NCI-H446 (cell line): Measurements from ENCODE around the gene NDUFS2.

Experiments used
- DNase-seq, 2 experiments: peaks; one replicate each; lab custom pipeline; 2025; lab: John Stamatoyannopoulos, UW

Gene NDUFS2

GRCh38 chr1:161201836-161202712 lies at the start of gene NDUFS2:
TSS of gene NDUFS2 (plus strand) at chr1:161202367. CDS start at chr1:161202386, 19 bp downstream.
- peak; percentile 97 to 99 for DNase-seq

DNA sequence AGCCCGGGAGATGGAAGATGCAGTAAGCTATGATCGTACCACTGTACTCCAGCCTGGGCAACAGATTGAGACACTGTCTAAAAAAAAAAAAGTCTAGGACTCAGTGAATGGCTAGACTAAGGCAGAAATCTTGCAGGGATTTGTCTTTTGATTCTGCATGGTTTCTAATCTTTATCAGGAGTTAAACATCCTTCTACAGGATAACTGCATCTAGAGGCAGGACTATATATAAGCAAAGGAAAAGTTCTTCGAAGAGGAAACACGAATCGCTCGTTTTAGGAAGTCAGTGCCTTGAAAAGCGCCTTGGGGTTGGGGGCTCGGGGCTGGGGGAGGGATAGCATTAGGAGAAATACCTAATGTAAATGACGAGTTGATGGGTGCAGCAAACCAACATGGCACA lies 49.0 kb upstream of the NDUFS2 start:
- no peak for DNase-seq

- peak; percentile 76 to 89 for DNase-seq
Measured at GRCh38 chr1:161153682-161154337, 48.4 kb upstream of the NDUFS2 start, which contains the start of gene UFC1. TSS of gene UFC1 (plus strand) at chr1:161153978. CDS start at chr1:161153998, 20 bp downstream.

DNA sequence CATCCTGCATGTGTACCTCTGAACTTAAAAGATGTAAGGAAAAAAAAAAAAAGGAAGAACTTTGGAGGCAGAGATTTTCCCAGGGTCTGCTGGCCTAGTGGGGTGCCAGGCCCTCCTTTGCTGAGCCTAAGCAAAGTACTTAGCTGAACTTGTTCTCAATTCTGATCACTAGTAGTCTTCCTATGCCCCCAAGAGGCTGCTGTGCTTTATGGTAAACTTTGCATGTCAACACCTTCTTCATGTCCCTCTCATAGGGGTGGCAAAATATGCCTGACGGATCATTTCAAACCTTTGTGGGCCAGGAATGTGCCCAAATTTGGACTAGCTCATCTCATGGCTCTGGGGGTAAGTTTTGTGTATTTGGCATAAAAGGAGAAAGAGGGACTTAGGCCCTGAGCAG lies 44.3 kb upstream of the NDUFS2 start:
- DNase-seq, result no peak

DNA sequence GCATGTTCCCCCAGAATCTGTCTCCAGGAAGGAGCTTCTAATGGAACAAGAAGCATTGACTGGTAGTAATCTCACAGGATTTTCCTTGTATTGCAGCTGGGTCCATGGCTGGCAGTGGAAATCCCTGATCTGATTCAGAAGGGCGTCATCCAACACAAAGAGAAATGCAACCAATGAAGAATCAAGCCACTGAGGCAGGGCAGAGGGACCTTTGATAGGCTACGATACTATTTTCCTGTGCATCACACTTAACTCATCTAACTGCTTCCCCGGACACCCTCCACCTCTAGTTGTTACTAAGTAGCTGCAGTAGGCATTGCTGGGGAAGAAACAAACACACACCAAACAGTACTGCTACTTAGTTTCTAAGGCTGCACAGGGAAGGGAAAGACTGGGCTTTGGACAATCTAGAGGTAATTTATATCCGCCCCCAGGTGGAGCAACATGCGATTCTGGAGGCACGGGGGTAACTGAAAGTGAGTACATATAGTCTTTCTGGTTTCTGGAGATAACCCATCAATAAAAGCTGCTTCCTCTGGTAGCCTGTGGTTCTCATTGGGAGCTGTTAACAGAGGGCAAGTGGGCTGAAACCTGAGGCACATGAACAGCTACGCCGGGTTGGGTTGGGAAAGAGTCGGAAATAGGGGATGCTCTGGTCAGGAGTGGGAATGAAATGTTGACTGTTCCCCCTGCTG lies 43.7 kb upstream of the NDUFS2 start:
- DNase-seq, result no peak

DNA sequence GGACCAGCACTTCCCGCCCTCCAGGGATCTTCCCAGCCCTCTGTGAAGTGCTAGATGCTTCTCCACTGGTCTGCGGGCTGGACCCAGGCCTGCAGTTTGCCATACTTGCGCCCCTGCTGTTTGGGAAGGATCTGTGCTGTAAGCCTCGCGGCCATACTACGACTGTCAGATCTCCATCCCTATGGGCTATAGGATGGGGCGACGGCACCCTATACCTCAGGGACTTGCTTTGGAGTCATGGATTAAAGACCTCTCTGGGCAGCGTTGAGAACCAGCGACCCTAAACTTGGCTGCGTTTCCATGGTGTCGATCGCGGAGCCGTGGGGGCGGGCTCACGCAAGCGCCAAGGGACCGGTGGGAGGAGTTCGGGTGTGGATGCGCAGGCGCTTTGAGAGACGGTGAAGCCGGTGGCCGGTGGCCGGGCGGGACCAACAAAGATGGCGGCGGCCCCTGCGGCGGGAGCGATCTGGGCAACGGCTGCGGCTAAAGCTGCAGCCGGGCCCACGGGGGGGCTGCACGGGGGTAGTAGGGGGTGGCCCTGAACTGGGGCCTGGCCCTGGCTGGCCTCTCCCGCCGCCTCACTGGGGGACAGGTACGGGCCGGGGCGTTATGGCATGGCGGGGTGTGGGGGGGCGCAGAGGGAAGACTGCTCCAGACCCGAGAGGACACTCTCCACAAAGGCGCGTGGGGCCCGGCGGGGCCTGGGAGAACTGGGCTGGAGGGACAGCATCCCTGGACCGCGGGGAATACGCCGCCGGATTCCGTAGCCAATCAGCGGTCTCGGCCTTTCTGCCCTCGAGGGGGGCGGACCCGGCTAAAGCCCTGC lies 42.9 kb upstream of the NDUFS2 start, which contains the start of gene USP21:
USP21 (plus strand) TSS at position 414 of the 826 bp plus-strand sequence. CDS start 1,141 bp downstream, outside the sequence.
- peak; percentile 92 to 96 for DNase-seq

GRCh38 chr1:161159913-161160243 lies 42.3 kb upstream of the NDUFS2 start:
- DNase-seq, result no peak

- no peak for DNase-seq
Measured at GRCh38 chr1:161160671-161161145, 41.5 kb upstream of the NDUFS2 start.

GRCh38 chr1:161161652-161162051 lies 40.5 kb upstream of the NDUFS2 start:
- no peak for DNase-seq

- DNase-seq, result no peak
Measured at GRCh38 chr1:161162052-161162451, 40.1 kb upstream of the NDUFS2 start.

GRCh38 chr1:161162806-161163205 lies 39.4 kb upstream of the NDUFS2 start:
- DNase-seq, result no peak

GRCh38 chr1:161163793-161164192 lies 38.4 kb upstream of the NDUFS2 start:
- DNase-seq, result no peak

DNA sequence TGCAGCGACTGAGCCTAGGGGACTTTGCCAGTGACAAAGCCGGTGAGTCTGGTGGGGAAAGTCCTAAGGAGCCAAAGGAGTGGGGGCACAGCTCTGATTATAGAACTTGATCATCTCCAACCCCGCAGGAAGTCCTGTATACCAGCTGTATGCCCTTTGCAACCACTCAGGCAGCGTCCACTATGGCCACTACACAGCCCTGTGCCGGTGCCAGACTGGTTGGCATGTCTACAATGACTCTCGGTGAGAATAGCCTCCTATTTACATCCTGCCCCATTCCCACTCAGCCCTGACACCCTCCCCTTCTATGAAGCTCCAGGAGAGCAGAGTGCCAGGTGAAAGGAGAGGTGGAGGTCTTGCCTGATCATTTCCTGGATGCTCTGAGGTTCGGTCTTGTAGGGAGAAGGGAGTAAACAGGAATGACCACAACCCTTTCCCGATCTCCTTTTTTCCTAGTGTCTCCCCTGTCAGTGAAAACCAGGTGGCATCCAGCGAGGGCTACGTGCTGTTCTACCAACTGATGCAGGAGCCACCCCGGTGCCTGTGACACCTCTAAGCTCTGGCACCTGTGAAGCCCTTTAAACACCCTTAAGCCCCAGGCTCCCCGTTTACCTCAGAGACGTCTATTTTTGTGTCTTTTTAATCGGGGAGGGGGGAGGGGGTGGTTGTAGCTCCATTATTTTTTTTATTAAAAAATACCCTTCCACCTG lies 37.1 kb upstream of the NDUFS2 start:
- DNase-seq, result no peak

GRCh38 chr1:161165742-161166668 lies 36.2 kb upstream of the NDUFS2 start, which contains the start of gene PPOX:
TSS of gene PPOX (plus strand) at chr1:161166426. CDS start at chr1:161166848, 422 bp downstream.
- DNase-seq, result peak; percentile 97

- no peak for DNase-seq
Measured at GRCh38 chr1:161166669-161167548, 35.3 kb upstream of the NDUFS2 start.

- DNase-seq, result no peak
Measured at GRCh38 chr1:161168906-161169305, 33.3 kb upstream of the NDUFS2 start.

GRCh38 chr1:161171191-161171590 lies 31.0 kb upstream of the NDUFS2 start:
- no peak for DNase-seq

GRCh38 chr1:161171696-161172095 lies 30.5 kb upstream of the NDUFS2 start:
- no peak for DNase-seq

DNA sequence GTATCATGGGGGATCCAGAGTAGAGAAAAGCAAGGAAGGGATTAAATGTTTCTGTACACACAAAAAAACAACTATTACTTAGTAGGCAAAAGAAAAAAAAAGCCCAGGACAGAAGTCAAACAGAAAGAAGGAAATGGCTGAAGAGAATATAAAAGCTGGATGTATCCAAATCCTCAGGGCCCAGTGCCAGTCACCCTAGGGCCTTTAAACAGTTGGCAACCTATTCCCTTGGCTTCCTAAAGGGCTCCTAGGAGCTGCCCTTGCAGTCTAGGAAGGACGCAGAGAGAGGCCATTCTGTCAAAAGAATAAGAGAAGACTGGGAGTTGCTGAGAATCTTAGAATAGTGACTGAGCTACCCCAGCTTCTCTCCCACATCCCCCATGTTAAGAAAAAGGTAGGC lies 29.8 kb upstream of the NDUFS2 start:
- DNase-seq, result no peak
